Parathyroid adenoma (tissue), 2 donors: ENCODE data around the gene PRRC2B.
A peak's percentile ranks its signal among the peaks of the same experiment; 100 is the strongest.

ENCODE experiments used
- H2AFZ ChIP-seq: fragments of 300-600 bp; sonication (generic); one replicate; pipeline ENCODE4 v1.7.0; 2017; ENCODE audit warnings: antibody characterized with exemption, mild to moderate bottlenecking
- H3K27ac ChIP-seq: fragments of 300-600 bp; sonication (generic); one replicate; pipeline ENCODE4 v1.7.0; 2017
- H3K27me3 ChIP-seq: fragments of 300-600 bp; sonication (generic); one replicate; pipeline ENCODE4 v1.7.0; 2017; ENCODE audit warnings: low read length; ENCODE audit not compliant: control insufficient read depth, insufficient read depth
- H3K36me3 ChIP-seq: fragments of 300-600 bp; sonication (generic); one replicate; pipeline ENCODE4 v1.7.0; 2017; ENCODE audit warnings: low read length; ENCODE audit not compliant: control insufficient read depth, insufficient read depth
- H3K4me1 ChIP-seq: fragments of 300-600 bp; sonication (generic); one replicate; pipeline ENCODE4 v1.7.0; 2017; ENCODE audit warnings: control low read depth
- H3K4me2 ChIP-seq: fragments of 300-600 bp; sonication (generic); one replicate; pipeline ENCODE4 v1.7.0; 2017; ENCODE audit warnings: low read length
- H3K4me3 ChIP-seq: fragments of 300-600 bp; sonication (generic); one replicate; pipeline ENCODE4 v1.7.0; 2017; ENCODE audit warnings: low read depth, low read length
- H3K79me2 ChIP-seq: fragments of 300-600 bp; sonication (generic); one replicate; pipeline ENCODE4 v1.7.0; 2017; ENCODE audit warnings: control low read depth
- H3K9ac ChIP-seq: fragments of 300-600 bp; sonication (generic); one replicate; pipeline ENCODE4 v1.7.0; 2017; ENCODE audit warnings: mild to moderate bottlenecking
- H3K9me3 ChIP-seq: fragments of 300-600 bp; sonication (generic); one replicate; pipeline ENCODE4 v1.7.0; 2017; ENCODE audit warnings: low read length; ENCODE audit not compliant: control insufficient read depth
- CTCF ChIP-seq: fragments of 300-600 bp; sonication (generic); IDR thresholded peaks from one replicate; pipeline ENCODE4 v1.7.0; 2017; ENCODE audit warnings: antibody characterized with exemption, mild to moderate bottlenecking
- donor health status: primary hyperparathyroidism.

PRRC2B gene

GRCh38 chr9:131402073-131402472, 8.2 kb downstream of the PRRC2B start:
- Histone ChIP-seq H3K4me2 (peak overlapping the region; percentile 56), H3K9me3 (no peaks in the 10 kb centered on the region), H3K79me2 (peaks cover 62% of the 10 kb centered on the region), H3K27ac (peak overlapping the region; percentile 59), H3K4me3 (no peak overlapping the region), H3K36me3 (no peaks in the 10 kb centered on the region), H3K9ac (no peak overlapping the region), H2AFZ (no peak overlapping the region), H3K27me3 (no peaks in the 10 kb centered on the region), H3K4me1 (peaks cover 30% of the 10 kb centered on the region)
- no peak for TF ChIP-seq CTCF

- Histone ChIP-seq H3K36me3 (no peaks in the 10 kb centered on the region), H3K4me1 (peaks cover 25% of the 10 kb centered on the region), H3K4me3 (peak overlapping the region; percentile 4), H3K9ac (no peak overlapping the region), H3K79me2 (peaks cover 63% of the 10 kb centered on the region), H3K9me3 (no peaks in the 10 kb centered on the region), H3K4me2 (peak overlapping the region; percentile 56), H3K27me3 (no peaks in the 10 kb centered on the region), H3K27ac (peak overlapping the region; percentile 59), H2AFZ (no peak overlapping the region)
- no peak for TF ChIP-seq CTCF
These were observed 9.0 kb downstream of the PRRC2B start for GRCh38 chr9:131402738-131403492.

GRCh38 chr9:131403493-131403773, 9.5 kb downstream of the PRRC2B start:
- H3K4me3 ChIP-seq = no peak overlapping the region
- H3K36me3 ChIP-seq = no peaks in the 10 kb centered on the region
- H3K9me3 ChIP-seq = no peaks in the 10 kb centered on the region
- no peak overlapping the region for H3K4me2 ChIP-seq
- no peaks in the 10 kb centered on the region for H3K27me3 ChIP-seq
- no peak overlapping the region for H3K9ac ChIP-seq
- H3K27ac ChIP-seq = no peak overlapping the region
- no peak overlapping the region for H2AFZ ChIP-seq
- peaks cover 22% of the 10 kb centered on the region for H3K4me1 ChIP-seq
- H3K79me2 ChIP-seq = peaks cover 61% of the 10 kb centered on the region
- TF ChIP-seq CTCF = no peak

GRCh38 chr9:131404581-131404980, 10.7 kb downstream of the PRRC2B start:
- Histone ChIP-seq H3K4me1 (peaks cover 17% of the 10 kb centered on the region), H3K4me2 (no peak overlapping the region), H3K27ac (no peak overlapping the region), H3K9ac (no peak overlapping the region), H3K4me3 (no peak overlapping the region), H3K36me3 (no peaks in the 10 kb centered on the region), H3K27me3 (no peaks in the 10 kb centered on the region), H3K9me3 (no peaks in the 10 kb centered on the region), H2AFZ (no peak overlapping the region), H3K79me2 (peaks cover 67% of the 10 kb centered on the region)
- no peak for TF ChIP-seq CTCF

GRCh38 chr9:131404987-131405386, 11.1 kb downstream of the PRRC2B start:
- no peaks in the 10 kb centered on the region for H3K36me3 ChIP-seq
- H3K4me1 ChIP-seq = peaks cover 17% of the 10 kb centered on the region
- H3K27ac ChIP-seq = no peak overlapping the region
- no peak overlapping the region for H3K4me2 ChIP-seq
- TF ChIP-seq CTCF = no peak
- no peaks in the 10 kb centered on the region for H3K9me3 ChIP-seq
- no peak overlapping the region for H2AFZ ChIP-seq
- H3K79me2 ChIP-seq = peaks cover 66% of the 10 kb centered on the region
- H3K27me3 ChIP-seq = no peaks in the 10 kb centered on the region
- H3K9ac ChIP-seq = no peak overlapping the region
- no peak overlapping the region for H3K4me3 ChIP-seq
